ENCODE results near the gene NDUFB4.
"Not testable (repeated sequence)": the region's sequence is repeated elsewhere in the genome, so short reads cannot be mapped to it uniquely, and the experiment has no call there.

NDUFB4 gene

DNA sequence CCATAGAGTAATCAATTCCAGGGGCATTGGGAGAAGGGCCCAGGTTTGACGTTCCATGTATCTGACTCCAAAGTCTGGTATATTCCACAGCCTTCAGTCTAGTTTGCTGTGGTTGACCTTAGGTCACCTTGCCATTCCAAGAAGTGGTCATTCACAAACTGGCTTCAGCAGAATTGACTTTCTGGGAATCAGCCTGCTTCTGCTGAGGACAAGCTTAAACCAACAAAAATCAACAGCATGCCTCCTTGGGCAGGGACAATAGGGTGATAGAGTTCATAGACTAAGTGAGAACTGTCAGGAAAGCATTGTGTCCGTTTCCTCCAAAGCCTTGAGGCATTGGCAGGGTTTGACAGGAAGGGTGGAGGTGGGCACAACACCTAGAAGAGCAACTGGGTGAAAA is 24.1 kb upstream of the NDUFB4 start:
- DNase-seq: no peak

DNA sequence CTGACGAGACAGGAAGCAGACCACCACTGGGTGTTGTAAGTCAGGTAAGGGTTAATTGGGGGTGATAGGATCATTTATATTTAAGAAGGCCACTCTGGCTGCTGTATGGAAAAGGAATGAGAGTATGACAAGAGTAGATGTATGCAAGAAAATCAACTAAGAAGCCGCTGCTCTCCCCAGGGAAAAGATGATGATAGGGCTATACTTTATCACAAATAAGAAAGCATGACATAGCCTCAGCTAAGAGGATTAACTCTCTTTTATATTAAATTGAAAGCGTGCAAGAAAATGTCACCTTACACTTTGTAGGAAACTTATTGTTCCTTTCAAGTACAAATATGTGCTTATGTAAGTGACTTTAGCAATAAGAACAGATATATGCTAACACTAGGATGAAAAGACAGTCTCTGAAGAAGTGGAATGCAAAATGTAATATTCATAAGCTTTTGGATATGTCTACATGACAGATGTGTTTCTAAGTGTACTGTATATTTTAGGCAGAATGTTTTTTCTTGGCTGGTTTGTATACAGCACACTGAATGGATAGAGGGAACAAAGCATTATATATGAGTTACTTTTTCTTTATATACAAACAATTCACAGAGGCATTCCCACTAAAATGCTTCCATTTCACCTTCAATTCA is 8.7 kb upstream of the NDUFB4 start:
- DNase-seq: no peak

DNA sequence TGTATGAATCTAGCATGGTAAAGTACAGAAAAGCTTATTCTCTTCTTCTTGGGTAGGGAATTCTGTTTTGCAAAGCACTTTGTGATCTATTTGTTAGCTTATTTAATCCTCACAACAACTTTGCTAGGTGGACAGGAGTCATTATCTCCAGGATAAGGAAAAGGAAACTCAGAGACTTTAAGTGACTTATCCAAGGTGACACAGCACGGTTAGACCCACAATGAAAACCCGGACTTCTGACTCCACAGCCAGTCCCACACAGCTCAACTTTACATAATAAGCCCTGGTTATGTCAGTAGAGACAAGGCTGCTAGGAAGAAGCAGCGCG is 384 bp upstream of the NDUFB4 start:
- DNase-seq: no peak

DNA sequence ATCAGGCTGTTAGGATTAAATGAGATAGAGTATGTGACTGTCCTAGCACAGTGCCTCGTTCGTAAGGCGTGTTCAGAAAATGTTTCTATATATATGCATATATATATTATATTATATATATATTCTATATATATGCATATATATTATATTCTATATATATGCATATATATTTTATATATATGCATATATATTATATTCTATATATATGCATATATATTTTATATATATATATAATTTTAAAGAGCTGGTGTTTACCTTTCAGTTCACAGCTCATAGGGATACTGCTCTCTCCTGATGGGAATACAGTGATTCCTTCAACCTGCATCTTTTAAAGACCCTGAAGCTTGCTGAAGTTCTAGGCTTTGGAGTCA is 702 bp downstream of the NDUFB4 start:
- DNase-seq: no peak

DNA sequence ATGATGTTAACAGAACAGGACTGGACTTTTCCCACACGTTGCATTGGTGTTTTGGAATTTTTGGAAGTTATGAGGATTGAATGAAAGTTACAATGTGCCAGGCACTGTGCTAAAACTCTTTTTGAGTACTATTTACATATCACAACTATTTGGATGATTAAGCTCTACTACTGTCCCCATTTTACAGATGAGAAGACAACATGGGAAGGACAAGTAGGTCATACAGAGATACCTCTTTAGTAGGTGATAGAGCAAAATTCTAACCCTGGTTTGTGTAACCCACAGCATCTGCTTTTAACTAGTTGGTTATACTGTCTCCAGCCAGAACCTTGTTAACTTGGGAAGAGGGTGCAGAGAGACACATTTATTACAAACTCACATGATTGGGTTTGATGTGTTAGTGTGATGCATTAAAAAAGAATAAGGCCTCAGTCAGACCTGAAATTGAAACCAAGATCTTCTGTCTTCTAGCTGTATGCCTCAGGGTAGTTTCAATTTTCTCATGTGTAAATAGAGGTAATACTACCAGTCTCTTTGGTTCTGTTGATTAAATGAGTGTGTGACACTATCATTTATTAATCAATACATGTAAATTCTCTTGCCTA is 1.4 kb downstream of the NDUFB4 start:
- no peak for DNase-seq

DNA sequence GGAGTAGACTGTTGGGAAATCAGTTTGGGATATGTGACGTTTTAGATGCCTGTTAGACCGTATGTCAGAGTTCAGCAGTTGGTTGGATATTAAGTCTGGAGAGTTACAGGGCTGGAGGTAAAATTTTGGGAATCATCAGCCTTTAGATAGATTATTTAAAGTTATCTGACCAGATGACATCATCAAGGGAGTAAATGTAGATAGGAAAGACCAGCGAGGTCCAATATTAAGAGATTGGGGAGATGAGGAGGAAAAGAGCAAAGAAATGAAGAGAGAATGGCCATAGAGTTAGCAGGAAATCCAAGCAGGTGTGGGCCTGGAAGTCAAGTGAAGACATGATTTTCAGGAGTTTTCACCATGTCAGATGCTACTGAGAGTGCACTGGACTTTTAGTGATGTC is 3.1 kb downstream of the NDUFB4 start:
- no peak for DNase-seq

DNA sequence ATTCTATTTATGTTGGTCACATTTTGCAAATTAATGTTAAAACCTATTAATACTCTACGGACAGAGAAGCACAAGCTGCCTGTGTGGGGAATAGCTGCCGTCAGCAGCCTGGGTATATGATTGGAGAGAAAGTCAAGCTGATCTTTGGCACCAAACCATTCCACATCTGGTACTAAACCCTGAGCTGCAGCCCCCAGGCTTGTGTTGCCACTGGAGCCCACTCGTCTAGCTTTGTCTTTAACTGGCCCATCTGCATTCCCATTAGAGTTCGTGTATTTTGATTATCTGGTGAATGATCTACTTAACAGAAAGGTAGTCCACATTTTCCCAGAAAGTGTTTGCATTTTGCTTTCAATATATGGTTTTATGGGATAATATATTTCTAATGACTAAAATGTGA is 5.4 kb downstream of the NDUFB4 start:
- DNase-seq: no peak

DNA sequence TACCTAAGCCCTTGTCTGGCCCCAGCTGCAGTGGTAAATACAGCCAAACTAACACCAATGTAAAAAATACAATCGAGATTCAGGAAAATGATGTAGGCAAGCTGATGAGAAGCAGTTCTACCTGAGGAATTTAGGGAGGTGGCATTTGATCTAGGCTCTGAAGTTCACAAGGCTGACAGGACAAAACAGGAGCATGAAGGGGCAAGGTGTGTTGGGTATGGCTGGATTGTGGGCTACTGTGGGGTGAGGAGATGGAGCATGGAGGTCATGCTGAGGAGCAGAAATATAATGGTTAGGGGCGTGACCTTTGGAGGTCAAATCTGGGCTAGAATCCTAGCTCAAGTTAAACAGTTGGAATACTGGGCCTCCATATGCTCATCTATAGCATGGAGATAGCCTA is 6.5 kb downstream of the NDUFB4 start:
- DNase-seq: no peak

DNA sequence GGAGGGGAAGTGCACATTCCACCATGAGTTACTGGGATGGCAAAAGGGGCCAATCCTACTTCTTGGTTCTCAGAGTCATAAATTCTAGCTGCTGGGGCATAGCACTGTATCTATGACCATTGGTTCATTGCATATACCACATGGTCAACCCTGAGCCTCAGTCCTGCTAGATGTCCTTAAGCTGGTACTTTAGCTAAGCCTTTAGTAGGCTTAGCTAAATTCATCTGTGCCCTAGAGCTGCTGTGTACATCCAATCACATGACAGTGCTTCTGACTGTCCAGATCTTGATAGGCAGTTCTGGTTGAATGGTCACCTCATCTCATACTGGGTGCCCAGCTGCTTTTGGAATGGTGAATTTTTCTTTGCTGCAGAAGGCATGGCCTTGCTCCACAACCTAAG is 8.2 kb downstream of the NDUFB4 start:
- DNase-seq: no peak

DNA sequence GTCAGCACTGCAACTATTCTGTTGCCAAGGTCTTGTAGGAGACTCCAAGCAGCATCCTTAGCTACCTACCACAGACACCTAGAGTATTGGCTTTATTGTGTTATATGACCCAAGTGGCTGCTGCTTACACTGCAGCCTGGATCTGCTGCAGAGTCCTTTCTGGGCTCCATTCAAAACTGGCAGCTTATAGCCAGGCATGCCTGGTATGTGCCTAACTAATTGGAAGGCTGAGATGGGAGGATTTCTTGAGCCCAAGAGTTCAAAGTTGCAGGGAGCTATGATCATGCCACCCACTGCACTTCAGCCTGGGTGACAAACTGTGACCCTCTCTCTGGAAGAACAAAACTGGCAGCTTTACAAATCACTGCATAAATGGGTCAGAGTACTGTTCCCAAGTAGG is 8.6 kb downstream of the NDUFB4 start:
- no peak for DNase-seq

DNA sequence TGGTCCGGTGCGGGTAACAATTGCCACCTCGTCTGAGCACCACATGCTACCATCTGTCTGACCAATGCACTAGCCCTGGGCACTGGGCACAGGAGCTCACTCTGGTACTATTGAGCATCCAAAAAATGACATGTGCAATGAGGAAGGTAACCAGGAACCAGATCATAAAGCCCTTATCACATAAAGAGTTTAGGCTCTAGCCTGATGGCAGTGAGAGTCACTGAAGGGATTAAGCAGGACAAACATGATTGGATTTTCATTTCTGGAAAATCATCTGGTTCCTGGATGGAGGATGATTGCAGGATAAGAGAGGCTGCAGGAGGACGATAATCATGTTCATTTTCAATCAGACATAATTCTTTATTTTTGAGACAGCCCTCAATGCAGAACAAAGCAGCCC is 12.4 kb downstream of the NDUFB4 start:
- DNase-seq: no peak

DNA sequence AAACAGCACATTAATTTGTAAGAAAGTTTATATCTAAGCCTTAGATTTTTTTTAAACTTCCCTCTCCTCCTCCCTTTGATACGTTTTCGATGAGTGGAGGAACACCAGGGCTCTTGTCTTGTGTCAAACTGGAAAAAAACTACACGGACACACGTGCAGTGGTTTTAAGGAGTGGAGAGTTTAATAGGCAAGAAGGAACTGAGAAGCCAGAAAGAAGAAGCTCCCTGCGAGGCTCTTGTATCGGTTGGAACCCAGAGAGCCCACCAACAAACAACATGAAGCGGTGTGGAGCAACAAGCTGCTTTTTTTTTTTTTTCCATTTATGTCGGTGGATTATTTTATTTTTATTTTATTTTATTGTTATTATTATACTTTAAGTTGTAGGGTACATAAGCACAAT is 18.6 kb downstream of the NDUFB4 start:
- DNase-seq: no peak

DNA sequence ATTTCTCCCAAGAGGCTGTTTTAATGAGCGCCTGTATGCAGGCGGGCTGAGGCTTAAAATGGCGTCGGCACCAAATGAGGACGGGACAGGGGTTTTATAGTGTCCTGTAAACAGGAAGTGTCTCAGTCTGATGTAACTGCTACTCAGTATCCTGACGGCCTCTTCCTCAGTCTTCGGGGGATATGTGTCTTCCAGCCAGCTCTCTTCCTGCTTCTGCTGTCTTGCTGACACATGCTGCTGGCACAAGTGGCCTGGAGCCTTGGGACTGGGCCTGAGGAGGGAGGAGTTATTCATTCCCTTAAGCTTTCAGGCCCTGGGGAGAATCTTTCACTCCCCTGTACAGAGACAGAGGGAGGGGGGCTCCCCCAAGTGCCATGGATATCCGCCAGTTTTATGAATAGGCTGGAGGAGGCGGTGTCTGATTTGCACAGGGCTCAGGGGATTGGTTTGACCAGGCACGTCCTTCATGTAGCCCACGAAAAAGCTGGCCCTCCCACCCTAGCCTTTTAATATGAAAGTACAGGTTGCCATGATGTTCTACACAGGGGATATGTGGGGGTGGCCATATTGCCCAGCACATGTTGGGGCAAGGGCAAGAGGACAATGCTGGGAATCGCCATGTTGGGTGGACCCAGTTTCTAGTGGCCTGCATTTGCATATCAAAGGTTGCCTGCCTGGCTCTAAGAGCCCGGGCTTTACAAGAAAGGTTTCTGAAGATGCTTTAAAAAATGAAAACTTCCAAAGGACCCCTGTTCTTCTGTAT is 19.9 kb downstream of the NDUFB4 start:
- DNase-seq: no peak

DNA sequence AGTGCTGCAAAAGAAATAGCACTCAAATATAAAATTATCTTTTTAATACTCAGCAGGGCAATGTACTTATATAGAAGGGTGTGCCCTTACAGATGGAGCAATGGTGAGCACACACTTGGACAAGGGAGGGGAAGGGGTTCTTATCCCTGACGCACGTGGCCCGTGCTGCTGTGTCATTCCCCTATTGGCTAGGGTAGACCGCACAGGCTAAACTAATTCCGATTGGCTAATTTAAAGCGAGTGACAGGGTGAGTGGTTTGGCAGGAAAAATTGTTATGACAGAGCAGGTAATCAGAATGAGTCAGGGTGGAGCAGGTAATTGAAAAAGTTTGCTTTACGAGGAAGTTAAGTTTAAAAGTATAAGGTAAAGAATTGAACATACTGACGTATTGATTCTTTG is 20.6 kb downstream of the NDUFB4 start:
- not testable (repeated sequence) for DNase-seq

DNA sequence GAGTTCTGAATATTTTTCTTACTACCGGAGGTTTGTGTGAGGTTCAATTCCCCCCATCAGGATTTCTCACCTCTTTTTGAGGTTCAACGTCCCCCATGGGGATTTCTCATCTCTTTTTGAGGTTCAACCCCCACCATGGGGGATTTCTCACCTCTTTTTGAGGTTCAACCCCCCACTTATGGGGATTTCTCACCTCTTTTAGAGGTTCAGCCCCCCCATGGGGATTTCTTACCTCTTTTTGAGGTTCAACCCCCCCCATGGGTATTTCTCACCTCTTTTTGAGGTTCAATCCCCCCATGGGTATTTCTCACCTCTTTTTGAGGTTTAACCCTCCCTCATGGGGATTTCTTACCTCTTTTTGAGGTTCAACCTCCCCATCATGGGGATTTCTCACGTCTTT is 26.3 kb downstream of the NDUFB4 start:
- no peak for DNase-seq

DNA sequence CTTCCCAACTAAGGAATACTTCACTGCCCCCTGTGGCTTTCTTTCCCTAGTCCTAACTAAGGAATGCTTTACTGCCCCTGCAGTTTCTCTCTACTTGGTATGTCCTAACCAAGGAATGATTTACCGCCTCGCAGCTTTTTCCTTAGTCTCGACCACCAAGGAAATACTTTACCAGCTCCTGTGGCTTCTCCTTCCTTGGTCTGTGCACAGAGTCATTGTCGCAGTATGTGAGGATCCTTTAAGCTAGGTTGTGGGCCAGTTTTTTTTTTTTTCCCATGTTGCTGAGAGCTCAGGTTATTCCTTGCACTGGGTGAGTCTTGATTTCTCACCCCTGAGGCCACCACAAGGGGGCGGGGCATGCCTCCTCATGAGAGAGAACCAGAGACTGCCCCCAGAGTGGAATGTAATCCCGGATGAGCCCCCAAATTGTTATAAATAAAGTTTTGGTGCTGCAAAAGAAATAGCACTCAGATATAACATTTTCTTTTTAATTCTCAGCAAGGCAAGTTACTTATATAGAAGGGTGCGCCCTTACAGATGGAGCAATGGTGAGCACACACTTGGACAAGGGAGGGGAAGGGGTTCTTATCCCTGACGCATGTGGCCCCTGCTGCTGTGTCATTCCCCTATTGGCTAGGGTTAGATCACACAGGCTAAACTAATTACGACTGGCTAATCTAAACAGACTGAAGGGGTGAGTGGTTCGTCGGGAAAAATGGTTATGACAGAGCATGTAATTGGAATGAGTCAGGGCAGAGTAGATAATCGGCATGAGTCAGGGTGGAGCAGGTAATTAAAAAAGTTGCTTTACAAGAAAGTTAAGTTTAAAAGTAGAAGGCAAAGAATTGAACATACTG is 27.0 kb downstream of the NDUFB4 start:
- no peak for DNase-seq

DNA sequence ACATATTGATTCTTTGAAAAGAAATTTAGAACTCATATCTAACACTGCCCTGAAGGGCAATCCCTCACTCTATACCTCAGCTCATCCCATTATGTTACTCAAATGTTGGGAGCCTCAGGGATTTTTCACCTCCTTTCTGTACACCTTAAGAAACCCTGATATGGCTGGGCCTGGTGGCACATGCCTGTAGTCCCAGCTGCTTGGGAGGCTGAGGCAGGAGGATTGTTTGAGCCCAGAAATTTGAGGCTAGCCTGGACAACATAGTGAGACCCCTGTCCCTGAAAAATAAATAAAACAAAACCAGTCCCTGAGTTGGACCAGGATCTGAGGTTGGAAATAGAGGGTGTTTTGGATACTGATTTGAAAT is 27.6 kb downstream of the NDUFB4 start:
- DNase-seq: no peak

DNA sequence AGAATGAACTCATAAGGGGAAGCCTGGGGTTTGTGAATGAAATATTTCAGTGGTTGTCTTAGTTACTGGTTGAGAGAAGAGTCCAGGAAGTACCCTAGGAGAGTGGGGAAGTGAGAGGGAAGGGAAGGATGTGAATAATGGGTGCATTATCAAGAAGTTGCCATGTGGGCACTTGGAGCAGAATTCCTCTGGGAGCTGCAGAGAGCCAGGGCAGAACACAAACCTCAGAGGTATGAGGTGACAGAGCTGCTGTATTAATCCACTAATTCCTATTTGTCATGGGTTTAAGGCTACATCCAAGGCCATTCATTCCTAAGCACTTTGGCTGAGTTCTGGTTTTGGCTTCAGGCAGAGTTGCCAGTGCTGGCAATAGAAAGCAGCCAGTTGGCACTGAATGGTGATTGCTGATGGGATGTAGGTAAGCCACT is 29.0 kb downstream of the NDUFB4 start:
- no peak for DNase-seq

DNA sequence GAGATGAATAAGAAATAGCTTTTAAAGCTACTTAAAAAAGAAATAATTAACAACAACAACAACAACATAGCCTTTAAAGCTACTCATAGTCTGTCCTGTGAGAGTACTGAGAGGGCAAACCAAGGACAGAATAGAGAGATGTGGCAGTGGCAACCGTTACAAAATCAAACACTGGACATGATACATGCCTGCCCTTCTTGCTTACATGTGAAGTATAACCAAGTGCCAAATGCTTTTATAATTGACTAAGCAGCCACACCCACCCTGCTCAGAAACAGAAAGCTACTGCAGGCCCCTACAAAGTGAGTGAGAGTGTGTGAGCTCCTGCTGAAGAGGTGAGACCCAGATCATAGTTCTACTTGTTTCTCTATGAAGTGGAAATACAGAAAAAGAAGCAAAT is 38.4 kb downstream of the NDUFB4 start:
- no peak for DNase-seq

DNA sequence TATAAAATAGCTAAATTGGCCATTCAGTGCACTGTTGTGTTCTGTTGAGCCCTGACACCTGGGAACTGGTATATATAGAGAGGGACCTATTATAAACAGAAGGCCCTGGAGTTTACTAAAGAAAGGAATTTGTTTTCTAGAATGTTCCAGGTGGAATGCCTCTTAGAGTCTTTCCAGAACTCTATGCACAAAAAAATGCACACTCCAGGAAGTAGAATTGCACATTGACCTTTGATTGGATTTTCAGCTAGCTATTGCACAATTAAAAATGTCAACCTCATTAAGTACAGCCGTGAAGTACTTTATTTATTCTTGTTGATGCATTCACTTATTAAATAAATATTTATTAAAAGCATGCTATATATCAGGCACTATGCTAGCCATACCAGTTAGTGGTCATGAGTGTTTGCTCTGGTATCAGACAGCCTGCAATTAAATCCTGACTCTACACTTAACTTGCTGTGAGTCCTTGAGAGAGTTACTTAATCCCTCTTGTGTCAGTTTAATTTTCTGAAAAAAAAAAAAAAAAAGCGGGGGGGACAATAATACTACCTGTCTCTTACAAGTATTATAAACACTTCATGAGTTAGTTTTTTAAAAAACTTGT is 40.8 kb downstream of the NDUFB4 start:
- DNase-seq: no peak

DNA sequence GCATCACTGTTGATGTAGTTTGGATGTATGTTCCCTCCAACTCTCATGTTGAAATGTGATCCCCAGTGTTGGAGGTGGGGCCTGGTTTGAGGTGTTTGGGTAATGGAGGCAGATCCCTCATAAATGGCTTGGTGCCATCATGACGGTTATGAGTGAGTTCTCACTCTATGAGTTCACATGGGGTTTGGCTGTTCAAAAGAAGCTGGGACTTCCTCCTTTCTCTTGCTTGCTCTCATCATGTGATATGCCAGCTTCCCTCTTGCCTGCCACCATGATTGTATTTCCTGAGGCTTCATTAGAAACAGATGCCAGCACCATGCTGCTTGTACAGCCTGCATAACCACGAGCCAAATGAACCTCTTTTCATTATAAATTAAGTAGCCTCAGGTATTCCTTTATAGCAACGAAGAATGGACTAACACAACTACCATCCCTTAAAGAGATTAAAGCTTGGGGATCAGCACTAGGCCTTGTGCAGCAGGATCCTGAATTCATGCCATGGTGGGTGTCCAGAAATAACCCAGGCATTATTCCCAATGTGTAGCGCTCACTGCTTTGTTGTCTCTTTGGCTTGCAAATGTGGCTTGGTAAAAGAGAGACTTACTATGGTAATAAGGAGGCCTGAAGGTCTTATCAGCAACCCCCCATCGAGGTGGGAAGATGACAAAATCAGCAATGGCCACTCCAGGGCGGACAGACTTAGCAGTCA is 41.9 kb downstream of the NDUFB4 start:
- DNase-seq: no peak

DNA sequence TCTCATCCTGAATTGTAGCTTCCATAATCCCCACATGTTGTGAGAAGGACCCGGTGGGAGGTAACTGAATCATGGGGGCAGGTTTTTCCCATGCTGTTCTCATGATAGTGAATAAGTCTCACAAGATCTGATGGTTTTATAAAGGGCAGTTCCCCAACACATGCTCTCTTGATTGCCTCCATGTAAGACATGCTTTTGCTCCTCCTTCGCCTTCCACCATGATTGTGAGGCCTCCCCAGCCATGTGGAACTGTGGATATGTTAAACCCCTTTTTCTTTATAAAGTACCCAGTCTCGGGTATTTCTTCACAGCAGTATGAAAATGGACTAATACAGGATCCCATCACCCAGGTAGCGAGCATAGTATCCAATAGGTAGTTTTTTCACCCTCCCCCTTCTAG is 42.7 kb downstream of the NDUFB4 start:
- DNase-seq: not testable (repeated sequence)

DNA sequence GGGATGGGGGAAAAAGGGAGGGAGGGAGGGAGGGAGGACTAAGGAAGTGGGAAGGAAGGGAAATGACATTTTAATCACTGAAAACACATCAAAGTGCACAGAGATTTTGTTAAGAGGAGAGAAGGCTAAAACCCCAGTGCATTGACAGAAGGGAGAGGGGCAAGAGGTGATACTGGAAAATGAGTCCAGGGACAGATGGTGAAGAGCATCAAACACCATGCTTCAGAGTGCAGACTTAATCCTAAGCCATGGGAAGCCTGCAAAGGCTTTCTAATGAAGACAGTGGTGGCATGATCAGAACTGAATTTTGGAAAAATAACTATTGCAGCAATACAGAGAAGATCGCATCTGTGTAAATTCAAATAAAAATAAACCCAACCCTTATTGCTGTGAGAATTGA is 44.1 kb downstream of the NDUFB4 start:
- no peak for DNase-seq
